PC-3 (cell line): ENCODE measurements around the gene PSD. TPM values are rescaled to one million over a fixed set of nuclear protein-coding genes. Genes with fewer than 3 reads are reported as not detected.

Experiments used
- ATAC-seq: fragments of 200-7000 bp; cut with Tn5 transposase; 2 replicates; pipeline ENCODE4 v1.9.1; 2020; ENCODE audit warnings: mild to moderate bottlenecking, moderate library complexity
- BruUV-seq: library from RNA; stranded (reverse); fragments of 400-500 nt; replicated peaks from 2 replicates; lab custom pipeline; 2021; lab: Mats Ljungman, UMichigan
- CTCF ChIA-PET: fragments of 300-600 bp; sonication (Branson Sonifier 250); formaldehyde crosslinking; loops from one replicate; lab custom pipeline; 2022; ENCODE audit warnings: antibody characterized with exemption; lab: Charles Lee
- POLR2A ChIA-PET: fragments of 300-600 bp; sonication (Branson Sonifier 250); formaldehyde crosslinking; loops from one replicate; lab custom pipeline; 2022; ENCODE audit warnings: antibody characterized with exemption; ENCODE audit not compliant: unreplicated experiment; lab: Charles Lee
- DNase-seq: peaks from one replicate; pipeline ENCODE4 v3.0.0-alpha.2; 2015
- H2AFZ ChIP-seq: fragments of 300-600 bp; sonication (generic); 2 replicates; pipeline ENCODE4 v1.6.0; 2016; ENCODE audit warnings: antibody characterized with exemption, low read length
- H3F3A ChIP-seq: fragments of 300-600 bp; sonication (generic); one replicate; pipeline ENCODE4 v1.6.0; 2017; ENCODE audit warnings: antibody characterized with exemption, low read length, control low read depth, mild to moderate bottlenecking; ENCODE audit not compliant: unreplicated experiment
- H3K27ac ChIP-seq: fragments of 300-600 bp; sonication (generic); 2 replicates; pipeline ENCODE4 v1.5.1; 2016; ENCODE audit warnings: mild to moderate bottlenecking, low read length
- H3K27me3 ChIP-seq: fragments of 300-600 bp; sonication (generic); 2 replicates; pipeline ENCODE4 v1.6.1; 2016; ENCODE audit warnings: low read length, mixed read lengths
- H3K36me3 ChIP-seq: fragments of 300-600 bp; sonication (generic); 2 replicates; pipeline ENCODE4 v1.6.1; 2016; ENCODE audit warnings: low read depth, mixed run types, low read length, mixed read lengths
- H3K4me1 ChIP-seq: fragments of 300-600 bp; sonication (generic); 2 replicates; pipeline ENCODE4 v1.5.1; 2016; ENCODE audit warnings: low read length; ENCODE audit not compliant: insufficient read depth
- H3K4me2 ChIP-seq: fragments of 300-600 bp; sonication (generic); 2 replicates; pipeline ENCODE4 v1.6.0; 2016; ENCODE audit warnings: low read length
- H3K4me3 ChIP-seq: fragments of 300-600 bp; sonication (generic); 2 replicates; pipeline ENCODE4 v1.5.1; 2016; ENCODE audit warnings: mild to moderate bottlenecking, low read length, mixed read lengths
- H3K79me2 ChIP-seq: fragments of 300-600 bp; sonication (generic); 2 replicates; pipeline ENCODE4 v1.6.1; 2017; ENCODE audit warnings: low read length, mixed read lengths
- H3K9ac ChIP-seq: fragments of 300-600 bp; sonication (generic); 2 replicates; pipeline ENCODE4 v1.6.0; 2016; ENCODE audit warnings: mild to moderate bottlenecking, low read length
- H3K9me2 ChIP-seq: fragments of 300-600 bp; sonication (generic); replicated peaks from 2 replicates; pipeline ENCODE4 v1.6.1; 2016; ENCODE audit warnings: mixed run types, low read length, mixed read lengths
- H3K9me3 ChIP-seq: fragments of 300-600 bp; sonication (generic); 2 replicates; pipeline ENCODE4 v1.6.1; 2016; ENCODE audit warnings: low read length, mixed read lengths
- H4K20me1 ChIP-seq: fragments of 300-600 bp; sonication (generic); 2 replicates; pipeline ENCODE4 v1.6.1; 2016; ENCODE audit warnings: low read length, mixed read lengths
- EZH2 ChIP-seq: fragments of 300-600 bp; sonication (generic); IDR thresholded peaks from one replicate; pipeline ENCODE4 v1.6.1; 2017; ENCODE audit warnings: antibody characterized with exemption, mild to moderate bottlenecking, low read length; ENCODE audit not compliant: unreplicated experiment
- EZH2phosphoT487 ChIP-seq: fragments of 300-600 bp; sonication (generic); IDR thresholded peaks from 2 replicates; pipeline ENCODE4 v1.6.1; 2018; ENCODE audit warnings: mild to moderate bottlenecking, antibody characterized with exemption, low read length, borderline replicate concordance
- intact Hi-C: fragments of 100-400 bp; cut with micrococcal nuclease; formaldehyde crosslinking; loops from 2 replicates; pipeline ENCODE4 v1.9.0; 2023
- total RNA-seq: library from RNA; depleted of rRNA; stranded (reverse); fragments of >200 nt; gene quantifications from 2 replicates; pipeline ENCODE4 v1.2.3, GENCODE V29; 2014
- TF ChIP-seq, protein P1 (sequence below): fragments of 300-600 bp; sonication (generic); conservative IDR thresholded peaks from 2 replicates; pipeline ENCODE4 v1.5.1; 2017; ENCODE audit warnings: antibody characterized with exemption, low read depth, mild to moderate bottlenecking, low read length

PSD gene
- total RNA-seq, 1 experiment from 2014 or later: 0.22 TPM

DNA sequence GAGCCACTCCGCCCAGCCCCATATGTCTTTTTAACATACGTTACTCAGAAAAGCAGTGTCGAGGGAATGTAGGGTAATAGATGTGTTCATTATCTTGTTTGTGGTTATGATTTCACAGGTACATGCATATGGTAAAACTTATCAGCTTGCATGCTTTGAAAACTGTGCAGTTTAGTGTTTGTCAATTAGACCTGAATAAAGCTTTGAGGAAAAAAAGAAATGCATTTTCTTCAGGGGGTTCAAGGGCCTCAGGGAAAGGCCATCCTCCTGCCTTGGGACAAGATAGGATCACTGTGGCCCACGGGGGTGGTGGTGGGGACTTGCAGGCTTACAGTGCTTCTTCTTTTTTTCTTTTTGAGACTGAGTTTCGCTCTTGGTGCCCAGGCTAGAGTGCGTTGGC is 48.7 kb upstream of the PSD start:
- H3K27me3 ChIP-seq: no peaks in the 10 kb centered on the region
- H3K4me3 ChIP-seq: no peak overlapping the region
- no peaks in the 10 kb centered on the region for H3K36me3 ChIP-seq
- no peak overlapping the region for H2AFZ ChIP-seq
- no TSS peak for BruUV-seq
- H3F3A ChIP-seq: no peaks in the 10 kb centered on the region
- H3K79me2 ChIP-seq: no peaks in the 10 kb centered on the region
- no peaks in the 10 kb centered on the region for H3K9me2 ChIP-seq
- POLR2A ChIA-PET: no interaction called here
- H3K4me2 ChIP-seq: no peak overlapping the region
- TF ChIP-seq EZH2: no peak
- TF ChIP-seq EZH2phosphoT487: no peak
- TF ChIP-seq, protein P1, sequence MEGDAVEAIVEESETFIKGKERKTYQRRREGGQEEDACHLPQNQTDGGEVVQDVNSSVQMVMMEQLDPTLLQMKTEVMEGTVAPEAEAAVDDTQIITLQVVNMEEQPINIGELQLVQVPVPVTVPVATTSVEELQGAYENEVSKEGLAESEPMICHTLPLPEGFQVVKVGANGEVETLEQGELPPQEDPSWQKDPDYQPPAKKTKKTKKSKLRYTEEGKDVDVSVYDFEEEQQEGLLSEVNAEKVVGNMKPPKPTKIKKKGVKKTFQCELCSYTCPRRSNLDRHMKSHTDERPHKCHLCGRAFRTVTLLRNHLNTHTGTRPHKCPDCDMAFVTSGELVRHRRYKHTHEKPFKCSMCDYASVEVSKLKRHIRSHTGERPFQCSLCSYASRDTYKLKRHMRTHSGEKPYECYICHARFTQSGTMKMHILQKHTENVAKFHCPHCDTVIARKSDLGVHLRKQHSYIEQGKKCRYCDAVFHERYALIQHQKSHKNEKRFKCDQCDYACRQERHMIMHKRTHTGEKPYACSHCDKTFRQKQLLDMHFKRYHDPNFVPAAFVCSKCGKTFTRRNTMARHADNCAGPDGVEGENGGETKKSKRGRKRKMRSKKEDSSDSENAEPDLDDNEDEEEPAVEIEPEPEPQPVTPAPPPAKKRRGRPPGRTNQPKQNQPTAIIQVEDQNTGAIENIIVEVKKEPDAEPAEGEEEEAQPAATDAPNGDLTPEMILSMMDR: no peak
- no peaks in the 10 kb centered on the region for H4K20me1 ChIP-seq
- H3K27ac ChIP-seq: no peak overlapping the region
- H3K9me3 ChIP-seq: no peaks in the 10 kb centered on the region
- intact Hi-C loops: no loop called here
- CTCF ChIA-PET: no interaction called here
- no peak overlapping the region for H3K9ac ChIP-seq
- no peaks in the 10 kb centered on the region for H3K4me1 ChIP-seq
- no peak for ATAC-seq
- no peak for DNase-seq

DNA sequence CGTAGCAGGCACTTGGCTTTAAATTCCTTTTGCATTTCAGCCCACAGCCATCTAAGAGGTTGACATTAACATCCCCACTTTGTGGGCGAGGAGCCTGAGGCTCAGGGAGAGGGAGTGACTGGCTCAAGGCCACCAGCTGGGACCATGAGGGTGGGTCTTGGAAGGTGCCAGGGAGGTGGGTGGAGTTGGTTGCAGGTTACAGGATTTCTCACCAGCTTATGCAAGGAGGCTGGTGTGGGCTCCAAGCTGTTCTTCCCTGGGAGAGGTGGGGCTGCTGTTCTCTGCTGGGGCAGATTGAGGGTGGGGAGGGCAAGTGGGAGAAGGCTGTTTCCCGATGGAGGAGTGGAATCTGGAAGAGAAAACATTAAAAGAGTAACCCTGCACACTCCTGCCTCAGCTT is 46.9 kb upstream of the PSD start:
- Histone ChIP-seq H3K4me1 (peaks cover 6% of the 10 kb centered on the region; the same call in 1 of the 2 replicates), H3K27ac (no peak overlapping the region), H3K9ac (no peak overlapping the region), H3K79me2 (no peaks in the 10 kb centered on the region), H3K27me3 (no peaks in the 10 kb centered on the region), H3K4me2 (no peak overlapping the region), H2AFZ (no peak overlapping the region), H3K36me3 (no peaks in the 10 kb centered on the region), H3K4me3 (no peak overlapping the region), H3K9me3 (no peaks in the 10 kb centered on the region), H3F3A (no peaks in the 10 kb centered on the region), H4K20me1 (no peaks in the 10 kb centered on the region), H3K9me2 (no peaks in the 10 kb centered on the region)
- CTCF ChIA-PET: no interaction called here
- DNase-seq (no peak), ATAC-seq (no peak)
- TF ChIP-seq, protein P1: no peak
- no peak for TF ChIP-seq EZH2phosphoT487
- TF ChIP-seq EZH2: no peak
- POLR2A ChIA-PET: no interaction called here
- intact Hi-C loops: no loop called here
- BruUV-seq: no TSS peak

GRCh38 chr10:102463983-102464382 is 45.4 kb upstream of the PSD start:
- H3K27ac ChIP-seq: no peak overlapping the region
- H3K9me3 ChIP-seq: no peaks in the 10 kb centered on the region
- H3K9ac ChIP-seq: no peak overlapping the region
- H3K4me3 ChIP-seq: no peak overlapping the region
- no peak overlapping the region for H3K4me2 ChIP-seq
- no peaks in the 10 kb centered on the region for H3K9me2 ChIP-seq
- H3K79me2 ChIP-seq: no peaks in the 10 kb centered on the region
- POLR2A ChIA-PET: no interaction called here
- no peak overlapping the region for H2AFZ ChIP-seq
- no peaks in the 10 kb centered on the region for H3K27me3 ChIP-seq
- no TSS peak for BruUV-seq
- TF ChIP-seq, protein P1: no peak
- TF ChIP-seq EZH2 (no peak), EZH2phosphoT487 (no peak)
- no peaks in the 10 kb centered on the region for H3K36me3 ChIP-seq
- ATAC-seq (no peak), DNase-seq (no peak)
- CTCF ChIA-PET: no interaction called here
- peaks cover 6% of the 10 kb centered on the region; the same call in 1 of the 2 replicates for H3K4me1 ChIP-seq
- intact Hi-C loops: no loop called here
- H4K20me1 ChIP-seq: no peaks in the 10 kb centered on the region
- H3F3A ChIP-seq: no peaks in the 10 kb centered on the region
